ENCODE measurements around the gene GALNT3. TPM values are rescaled to one million over a fixed set of nuclear protein-coding genes. Genes with fewer than 3 reads are reported as not detected.
A peak's percentile ranks its signal among the peaks of the same experiment; 100 is the strongest.

GALNT3 gene
- total and polyA plus RNA-seq, 2 donors, result 2.6 to 18.9 TPM

GRCh38 chr2:165773684-165774083 is 20.4 kb downstream of the GALNT3 start:
- no peak for DNase-seq (ENCODE audit: low read depth in 6 of 9, low spot score in 9 of 9)
- no peak overlapping the region for H3K27ac ChIP-seq (ENCODE audit: low read depth in 1 of 2, low read length in 1 of 2)
- WGBS, result 97% methylated on average over 2 of the region's 2 CpGs
- peaks cover 0 to 2% of the 10 kb centered on the region in 2 donors for H3K9me3 ChIP-seq (ENCODE audit: control insufficient read depth in 2 of 2, insufficient read depth in 1 of 2, low read length in 1 of 2)
- H3K4me1 ChIP-seq (ENCODE audit: control insufficient read depth in 2 of 2, insufficient read depth in 2 of 2, low read length in 2 of 2), result peaks cover 0 to 6% of the 10 kb centered on the region in 2 donors
- no peak overlapping the region for H3K4me3 ChIP-seq (ENCODE audit: low read length in 2 of 2)
- no peaks in the 10 kb centered on the region for H3K36me3 ChIP-seq (ENCODE audit: control insufficient read depth in 2 of 2, insufficient read depth in 2 of 2, low read length in 1 of 2)
- no peaks in the 10 kb centered on the region for H3K27me3 ChIP-seq (ENCODE audit: control insufficient read depth in 2 of 2, insufficient read depth in 1 of 2, low read length in 1 of 2)

GRCh38 chr2:165772183-165772582 is 21.9 kb downstream of the GALNT3 start:
- no peaks in the 10 kb centered on the region for H3K4me1 ChIP-seq (ENCODE audit: control insufficient read depth in 2 of 2, insufficient read depth in 2 of 2, low read length in 2 of 2)
- no peak overlapping the region for H3K27ac ChIP-seq (ENCODE audit: low read depth in 1 of 2, low read length in 1 of 2)
- H3K4me3 ChIP-seq (ENCODE audit: low read length in 2 of 2), result no peak overlapping the region
- no peaks in the 10 kb centered on the region for H3K36me3 ChIP-seq (ENCODE audit: control insufficient read depth in 2 of 2, insufficient read depth in 2 of 2, low read length in 1 of 2)
- no peaks in the 10 kb centered on the region for H3K27me3 ChIP-seq (ENCODE audit: control insufficient read depth in 2 of 2, insufficient read depth in 1 of 2, low read length in 1 of 2)
- DNase-seq (ENCODE audit: low read depth in 6 of 9, low spot score in 9 of 9), result no peak
- H3K9me3 ChIP-seq (ENCODE audit: control insufficient read depth in 2 of 2, insufficient read depth in 1 of 2, low read length in 1 of 2), result no peaks in the 10 kb centered on the region
- WGBS, result 98% methylated on average over 3 of the region's 3 CpGs

GRCh38 chr2:165766326-165766927 is 27.6 kb downstream of the GALNT3 start:
- no peaks in the 10 kb centered on the region for H3K4me1 ChIP-seq (ENCODE audit: control insufficient read depth in 2 of 2, insufficient read depth in 2 of 2, low read length in 2 of 2)
- no peaks in the 10 kb centered on the region for H3K27me3 ChIP-seq (ENCODE audit: control insufficient read depth in 2 of 2, insufficient read depth in 1 of 2, low read length in 1 of 2)
- no peaks in the 10 kb centered on the region for H3K36me3 ChIP-seq (ENCODE audit: control insufficient read depth in 2 of 2, insufficient read depth in 2 of 2, low read length in 1 of 2)
- no peak for DNase-seq (ENCODE audit: low read depth in 6 of 9, low spot score in 9 of 9)
- H3K9me3 ChIP-seq (ENCODE audit: control insufficient read depth in 2 of 2, insufficient read depth in 1 of 2, low read length in 1 of 2), result no peaks in the 10 kb centered on the region
- H3K4me3 ChIP-seq (ENCODE audit: low read length in 2 of 2), result no peak overlapping the region
- no peak overlapping the region for H3K27ac ChIP-seq (ENCODE audit: low read depth in 1 of 2, low read length in 1 of 2)

GRCh38 chr2:165762723-165763122 is 31.3 kb downstream of the GALNT3 start:
- WGBS, result 98% methylated on average over 4 of the region's 4 CpGs
- Histone ChIP-seq H3K27me3 (ENCODE audit: control insufficient read depth in 2 of 2, insufficient read depth in 1 of 2, low read length in 1 of 2) (no peaks in the 10 kb centered on the region), H3K4me1 (ENCODE audit: control insufficient read depth in 2 of 2, insufficient read depth in 2 of 2, low read length in 2 of 2) (no peaks in the 10 kb centered on the region), H3K4me3 (ENCODE audit: low read length in 2 of 2) (no peak overlapping the region), H3K36me3 (ENCODE audit: control insufficient read depth in 2 of 2, insufficient read depth in 2 of 2, low read length in 1 of 2) (no peaks in the 10 kb centered on the region), H3K9me3 (ENCODE audit: control insufficient read depth in 2 of 2, insufficient read depth in 1 of 2, low read length in 1 of 2) (no peaks in the 10 kb centered on the region), H3K27ac (ENCODE audit: low read depth in 1 of 2, low read length in 1 of 2) (no peak overlapping the region)
- no peak for DNase-seq (ENCODE audit: low read depth in 6 of 9, low spot score in 9 of 9)

- Histone ChIP-seq H3K4me3 (ENCODE audit: low read length in 2 of 2) (no peak overlapping the region), H3K36me3 (ENCODE audit: control insufficient read depth in 2 of 2, insufficient read depth in 2 of 2, low read length in 1 of 2) (no peaks in the 10 kb centered on the region), H3K27ac (ENCODE audit: low read depth in 1 of 2, low read length in 1 of 2) (no peak overlapping the region), H3K27me3 (ENCODE audit: control insufficient read depth in 2 of 2, insufficient read depth in 1 of 2, low read length in 1 of 2) (no peaks in the 10 kb centered on the region), H3K4me1 (ENCODE audit: control insufficient read depth in 2 of 2, insufficient read depth in 2 of 2, low read length in 2 of 2) (no peaks in the 10 kb centered on the region), H3K9me3 (ENCODE audit: control insufficient read depth in 2 of 2, insufficient read depth in 1 of 2, low read length in 1 of 2) (no peaks in the 10 kb centered on the region)
- 87% methylated on average over 4 of the region's 4 CpGs for WGBS
- no peak for DNase-seq (ENCODE audit: low read depth in 6 of 9, low spot score in 9 of 9)
Measured at GRCh38 chr2:165757906-165758675, 36.0 kb downstream of the GALNT3 start.

- no peak for DNase-seq (ENCODE audit: low read depth in 6 of 9, low spot score in 9 of 9)
- no peaks in the 10 kb centered on the region for H3K4me1 ChIP-seq (ENCODE audit: control insufficient read depth in 2 of 2, insufficient read depth in 2 of 2, low read length in 2 of 2)
- 97% methylated on average over 8 of the region's 8 CpGs for WGBS
Measured at GRCh38 chr2:165746501-165746900, 47.5 kb downstream of the GALNT3 start.

GRCh38 chr2:165745916-165746315 is 48.1 kb downstream of the GALNT3 start:
- DNase-seq (ENCODE audit: low read depth in 6 of 9, low spot score in 9 of 9), result no peak
- H3K4me3 ChIP-seq (ENCODE audit: low read length in 2 of 2), result no peak overlapping the region
- no peaks in the 10 kb centered on the region for H3K27me3 ChIP-seq (ENCODE audit: control insufficient read depth in 2 of 2, insufficient read depth in 1 of 2, low read length in 1 of 2)
- no peaks in the 10 kb centered on the region for H3K9me3 ChIP-seq (ENCODE audit: control insufficient read depth in 2 of 2, insufficient read depth in 1 of 2, low read length in 1 of 2)
- 96% methylated on average over 2 of the region's 2 CpGs for WGBS
- H3K27ac ChIP-seq (ENCODE audit: low read depth in 1 of 2, low read length in 1 of 2), result no peak overlapping the region
- no peaks in the 10 kb centered on the region for H3K4me1 ChIP-seq (ENCODE audit: control insufficient read depth in 2 of 2, insufficient read depth in 2 of 2, low read length in 2 of 2)
- H3K36me3 ChIP-seq (ENCODE audit: control insufficient read depth in 2 of 2, insufficient read depth in 2 of 2, low read length in 1 of 2), result no peaks in the 10 kb centered on the region

More at GRCh38 chr2:165746501-165746900, 47.5 kb downstream of the GALNT3 start:
- no peaks in the 10 kb centered on the region for H3K36me3 ChIP-seq (ENCODE audit: control insufficient read depth in 2 of 2, insufficient read depth in 2 of 2, low read length in 1 of 2)
- H3K9me3 ChIP-seq (ENCODE audit: control insufficient read depth in 2 of 2, insufficient read depth in 1 of 2, low read length in 1 of 2), result no peaks in the 10 kb centered on the region
- no peaks in the 10 kb centered on the region for H3K27me3 ChIP-seq (ENCODE audit: control insufficient read depth in 2 of 2, insufficient read depth in 1 of 2, low read length in 1 of 2)
- H3K4me3 ChIP-seq (ENCODE audit: low read length in 2 of 2), result no peak overlapping the region
- no peak overlapping the region for H3K27ac ChIP-seq (ENCODE audit: low read depth in 1 of 2, low read length in 1 of 2)

GRCh38 chr2:165743442-165743841 is 50.6 kb downstream of the GALNT3 start:
- DNase-seq (ENCODE audit: low read depth in 6 of 9, low spot score in 9 of 9), result peak in 1 of 9 donors; percentile 7
- H3K36me3 ChIP-seq (ENCODE audit: control insufficient read depth in 2 of 2, insufficient read depth in 2 of 2, low read length in 1 of 2), result no peaks in the 10 kb centered on the region
- H3K4me1 ChIP-seq (ENCODE audit: control insufficient read depth in 2 of 2, insufficient read depth in 2 of 2, low read length in 2 of 2), result no peaks in the 10 kb centered on the region
- no peaks in the 10 kb centered on the region for H3K27me3 ChIP-seq (ENCODE audit: control insufficient read depth in 2 of 2, insufficient read depth in 1 of 2, low read length in 1 of 2)
- no peaks in the 10 kb centered on the region for H3K9me3 ChIP-seq (ENCODE audit: control insufficient read depth in 2 of 2, insufficient read depth in 1 of 2, low read length in 1 of 2)
- WGBS, result 13% methylated on average over 2 of the region's 2 CpGs
- no peak overlapping the region for H3K4me3 ChIP-seq (ENCODE audit: low read length in 2 of 2)
- H3K27ac ChIP-seq (ENCODE audit: low read depth in 1 of 2, low read length in 1 of 2), result no peak overlapping the region

- no peak overlapping the region for H3K27ac ChIP-seq (ENCODE audit: low read depth in 1 of 2, low read length in 1 of 2)
- H3K36me3 ChIP-seq (ENCODE audit: control insufficient read depth in 2 of 2, insufficient read depth in 2 of 2, low read length in 1 of 2), result no peaks in the 10 kb centered on the region
- H3K27me3 ChIP-seq (ENCODE audit: control insufficient read depth in 2 of 2, insufficient read depth in 1 of 2, low read length in 1 of 2), result no peaks in the 10 kb centered on the region
- H3K4me1 ChIP-seq (ENCODE audit: control insufficient read depth in 2 of 2, insufficient read depth in 2 of 2, low read length in 2 of 2), result no peaks in the 10 kb centered on the region
- no peaks in the 10 kb centered on the region for H3K9me3 ChIP-seq (ENCODE audit: control insufficient read depth in 2 of 2, insufficient read depth in 1 of 2, low read length in 1 of 2)
- H3K4me3 ChIP-seq (ENCODE audit: low read length in 2 of 2), result no peak overlapping the region
- no peak for DNase-seq (ENCODE audit: low read depth in 6 of 9, low spot score in 9 of 9)
Measured at GRCh38 chr2:165725421-165725820, 68.6 kb downstream of the GALNT3 start.
